GM19025 (cell line): ENCODE data around the gene BLVRA.
"Not testable (repeated sequence)": the region's sequence is repeated elsewhere in the genome, so short reads cannot be mapped to it uniquely, and the experiment has no call there.

Experiments used
- ATAC-seq: cut with Tn5 transposase; IDR thresholded peaks from one replicate; pipeline ENCODE4 v1.9.1; 2021; ENCODE audit warnings: mild to moderate bottlenecking, low read depth, moderate library complexity; ENCODE audit not compliant: unreplicated experiment

Gene BLVRA

GRCh38 chr7:43792471-43793150, 34.1 kb downstream of the BLVRA start:
- ATAC-seq: no peak

GRCh38 chr7:43799605-43800004, 41.1 kb downstream of the BLVRA start:
- no peak for ATAC-seq

- no peak for ATAC-seq
Measured at GRCh38 chr7:43803865-43804264, 45.4 kb downstream of the BLVRA start.

GRCh38 chr7:43808410-43808809, 49.9 kb downstream of the BLVRA start:
- ATAC-seq: no peak

- ATAC-seq: not testable (repeated sequence)
Measured at GRCh38 chr7:43810195-43810941, 51.9 kb downstream of the BLVRA start.

GRCh38 chr7:43815373-43815772, 56.9 kb downstream of the BLVRA start:
- no peak for ATAC-seq

GRCh38 chr7:43816046-43816797, 57.7 kb downstream of the BLVRA start:
- ATAC-seq: not testable (repeated sequence)

GRCh38 chr7:43823425-43823824, 64.9 kb downstream of the BLVRA start:
- not testable (repeated sequence) for ATAC-seq

- no peak for ATAC-seq
Measured at GRCh38 chr7:43823941-43824340, 65.5 kb downstream of the BLVRA start.

GRCh38 chr7:43824513-43824912, 66.0 kb downstream of the BLVRA start:
- not testable (repeated sequence) for ATAC-seq

GRCh38 chr7:43824963-43825362, 66.5 kb downstream of the BLVRA start:
- ATAC-seq: no peak

- no peak for ATAC-seq
Measured at GRCh38 chr7:43825391-43825808, 66.9 kb downstream of the BLVRA start.

GRCh38 chr7:43830917-43831316, 72.4 kb downstream of the BLVRA start:
- ATAC-seq: not testable (repeated sequence)

- ATAC-seq: peak; percentile 41
Measured at GRCh38 chr7:43834463-43835251, 76.2 kb downstream of the BLVRA start.

- ATAC-seq: no peak
Measured at GRCh38 chr7:43838201-43838658, 79.8 kb downstream of the BLVRA start.

- ATAC-seq: no peak
Measured at GRCh38 chr7:43843296-43843695, 84.8 kb downstream of the BLVRA start.

GRCh38 chr7:43844257-43844656, 85.8 kb downstream of the BLVRA start:
- ATAC-seq: no peak

- no peak for ATAC-seq
Measured at GRCh38 chr7:43844662-43845061, 86.2 kb downstream of the BLVRA start.

- no peak for ATAC-seq
Measured at GRCh38 chr7:43847496-43847895, 89.0 kb downstream of the BLVRA start.

- no peak for ATAC-seq
Measured at GRCh38 chr7:43849047-43849446, 90.6 kb downstream of the BLVRA start.
